NCI-H2107 treated with DMSO at 0.1 percent for 48 hours (cell line): ENCODE data around the gene MLEC.

Source experiments
- DNase-seq: peaks from one replicate; lab custom pipeline; 2025; ENCODE audit not compliant: unreplicated experiment; lab: John Stamatoyannopoulos, UW

The MLEC gene

DNA sequence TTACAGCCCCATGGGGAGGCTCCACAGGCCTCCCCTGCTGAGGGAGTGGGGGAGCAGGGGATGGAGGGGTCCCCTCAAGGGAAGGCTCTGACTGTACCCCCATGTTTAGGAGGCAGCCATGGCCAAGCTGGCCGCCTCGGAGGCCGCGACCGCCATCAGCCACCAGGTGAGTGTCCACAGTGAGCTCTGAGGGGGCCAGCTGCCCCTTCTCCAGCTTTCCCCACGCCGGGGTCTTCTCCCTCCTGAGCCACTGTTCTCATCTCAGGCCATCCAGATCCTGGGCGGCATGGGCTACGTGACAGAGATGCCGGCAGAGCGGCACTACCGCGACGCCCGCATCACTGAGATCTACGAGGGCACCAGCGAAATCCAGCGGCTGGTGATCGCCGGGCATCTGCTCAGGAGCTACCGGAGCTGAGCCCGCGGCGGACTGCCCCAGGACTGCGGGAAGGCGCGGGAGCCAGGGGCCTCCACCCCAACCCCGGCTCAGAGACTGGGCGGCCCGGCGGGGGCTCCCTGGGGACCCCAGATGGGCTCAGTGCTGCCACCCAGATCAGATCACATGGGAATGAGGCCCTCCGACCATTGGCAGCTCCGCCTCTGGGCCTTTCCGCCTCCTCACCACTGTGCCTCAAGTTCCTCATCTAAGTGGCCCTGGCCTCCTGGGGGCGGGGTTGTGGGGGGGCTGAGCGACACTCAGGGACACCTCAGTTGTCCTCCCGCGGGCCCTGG lies 52.2 kb downstream of the MLEC start:
- no peak for DNase-seq

DNA sequence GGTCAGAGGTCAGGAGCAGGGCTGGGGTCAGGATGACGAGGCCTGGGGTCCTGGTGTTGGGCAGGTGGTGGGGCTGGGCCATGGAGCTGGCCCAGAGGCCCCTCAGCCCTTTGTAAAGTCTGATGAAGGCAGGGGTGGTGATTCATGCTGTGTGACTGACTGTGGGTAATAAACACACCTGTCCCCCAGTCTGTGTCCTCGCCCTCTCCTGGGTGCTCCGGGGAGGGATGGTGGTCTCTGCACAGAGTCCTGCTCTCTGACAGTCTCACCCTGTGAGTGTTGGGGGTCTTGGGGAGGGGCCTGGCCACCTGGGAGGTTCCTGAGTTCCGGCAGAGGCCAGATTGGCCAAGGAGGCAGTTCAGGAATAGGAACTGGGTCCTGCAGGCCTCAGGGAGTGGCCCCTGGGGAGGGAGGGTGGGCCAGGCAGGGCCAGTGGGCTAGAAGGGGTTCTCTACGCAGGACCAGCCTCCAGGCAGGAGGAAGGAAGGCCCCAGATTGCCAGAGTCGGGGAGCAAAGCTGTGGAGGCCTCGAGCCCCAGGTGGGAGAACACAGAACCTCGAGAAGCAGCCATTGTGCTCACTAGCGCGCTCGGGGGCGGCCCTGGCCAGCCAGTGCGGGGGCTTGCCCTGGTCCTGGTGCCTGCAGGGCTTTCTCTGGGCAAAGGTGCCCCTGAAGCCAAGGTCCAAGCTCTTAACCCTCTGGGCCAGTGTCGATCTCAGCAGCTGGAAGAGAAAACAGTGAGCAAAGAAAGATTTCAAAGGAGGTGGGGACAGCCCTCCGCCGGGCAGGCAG lies 53.1 kb downstream of the MLEC start:
- DNase-seq: no peak

DNA sequence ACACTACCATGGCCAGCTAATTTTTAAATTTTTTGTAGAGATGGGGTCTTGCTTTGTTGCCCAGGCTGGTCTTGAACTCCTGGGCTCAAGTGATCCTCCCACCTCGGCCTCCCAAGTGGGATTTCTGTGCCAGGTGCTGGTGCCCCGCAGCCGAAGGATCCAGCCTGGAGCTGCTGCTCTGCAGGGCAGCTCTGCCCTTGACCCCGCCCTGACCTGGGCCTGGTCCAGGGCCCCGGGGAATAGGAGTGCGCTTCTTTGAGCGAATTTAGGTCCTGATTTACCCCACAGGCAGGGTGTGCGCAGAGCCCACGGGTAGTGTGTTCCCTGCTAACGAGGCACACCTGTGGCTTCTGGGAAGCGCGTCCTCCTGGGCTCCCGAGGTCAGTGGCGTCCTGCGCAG lies 53.9 kb downstream of the MLEC start:
- DNase-seq: no peak

DNA sequence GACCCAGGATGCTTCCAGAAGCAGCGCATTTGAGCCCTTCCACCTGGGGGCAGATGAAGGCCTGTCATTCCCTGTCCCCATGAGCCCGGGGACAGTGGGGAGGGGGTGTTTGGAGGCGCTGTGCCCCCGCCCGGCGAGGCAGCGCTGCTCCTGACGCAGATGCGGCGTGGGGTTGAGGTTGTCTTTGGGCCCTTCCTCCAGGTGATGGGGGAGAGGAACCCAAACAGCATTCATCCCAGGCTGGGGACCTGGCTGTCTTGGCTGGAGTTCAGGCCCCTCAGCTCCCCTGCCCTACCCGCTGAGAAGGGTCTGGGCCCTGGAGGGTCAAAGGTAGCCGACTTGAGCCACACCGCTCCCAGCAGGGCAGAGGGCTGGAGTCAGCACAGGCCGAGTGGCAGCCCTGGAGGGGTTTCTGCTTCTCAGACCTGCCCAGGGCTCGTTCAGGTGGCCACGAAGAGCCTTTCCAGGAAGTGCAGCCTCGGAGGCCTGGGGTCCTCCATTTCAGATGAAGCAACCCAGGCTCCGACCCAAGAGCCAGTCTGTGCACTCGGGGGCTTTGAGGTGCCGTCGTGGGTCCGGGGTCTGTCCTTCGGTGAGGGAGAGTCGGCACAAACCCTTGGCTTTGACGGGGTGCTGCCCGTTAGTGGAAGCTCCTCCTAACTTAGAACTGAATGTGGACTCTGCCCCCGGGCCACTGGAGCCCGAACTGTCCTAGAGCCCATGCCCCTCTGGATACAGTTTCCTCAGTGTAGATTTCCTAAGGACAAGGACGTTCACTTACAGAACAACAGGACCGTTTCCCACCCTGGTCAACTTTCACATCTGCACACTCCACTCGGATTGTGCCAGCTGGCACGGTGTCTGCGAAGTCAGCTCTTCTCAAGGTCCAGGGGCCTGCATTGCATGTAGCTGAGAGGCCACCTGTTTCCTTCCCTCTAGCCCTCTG lies 54.8 kb downstream of the MLEC start:
- no peak for DNase-seq

DNA sequence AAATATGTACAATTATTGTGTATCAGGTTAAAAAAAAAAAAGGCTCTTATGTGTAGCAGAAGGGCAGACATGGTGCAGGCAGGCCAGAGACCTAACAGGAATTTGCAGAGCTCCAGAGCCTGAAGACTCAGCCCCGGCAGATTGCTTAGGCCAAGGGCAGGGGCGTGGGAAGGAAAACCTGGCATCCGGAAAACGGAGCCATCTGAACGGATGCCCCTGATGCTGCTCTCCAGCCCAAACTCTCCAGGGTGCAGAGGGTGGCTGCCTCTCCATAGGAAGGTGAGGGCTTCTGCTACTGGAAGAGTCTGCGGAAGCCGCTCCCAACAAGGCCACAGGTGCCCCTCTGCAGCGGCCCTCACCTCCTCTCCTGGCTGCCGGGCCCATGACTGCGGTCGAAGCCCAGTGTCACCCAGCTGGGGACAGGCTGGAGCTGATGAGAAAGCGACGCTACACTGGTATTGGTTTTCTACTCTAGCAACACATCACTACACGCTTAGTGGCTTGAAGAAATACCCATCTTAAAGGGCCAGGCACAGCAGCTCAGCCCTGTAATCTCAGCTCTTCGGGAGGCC lies 58.1 kb downstream of the MLEC start:
- no peak for DNase-seq

DNA sequence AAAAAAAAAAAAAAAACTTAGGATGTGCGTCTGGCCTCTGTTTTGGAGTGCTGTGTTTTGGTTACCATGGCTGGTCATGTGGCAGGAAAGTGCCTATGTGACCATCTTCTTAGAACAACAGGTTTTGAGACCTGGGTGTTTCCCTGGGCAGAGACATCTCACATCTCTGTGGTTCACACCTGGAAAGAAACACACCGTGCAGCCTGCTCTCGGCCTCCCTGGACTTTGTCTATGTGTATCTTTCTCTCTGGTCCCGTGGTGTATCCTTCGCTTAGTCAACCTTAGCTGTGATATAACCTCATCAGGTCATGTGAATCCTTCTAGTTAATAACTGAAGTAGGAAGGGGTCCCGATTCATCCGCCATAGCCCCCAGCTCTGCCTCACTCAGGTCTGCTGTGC lies 61.3 kb downstream of the MLEC start:
- no peak for DNase-seq

DNA sequence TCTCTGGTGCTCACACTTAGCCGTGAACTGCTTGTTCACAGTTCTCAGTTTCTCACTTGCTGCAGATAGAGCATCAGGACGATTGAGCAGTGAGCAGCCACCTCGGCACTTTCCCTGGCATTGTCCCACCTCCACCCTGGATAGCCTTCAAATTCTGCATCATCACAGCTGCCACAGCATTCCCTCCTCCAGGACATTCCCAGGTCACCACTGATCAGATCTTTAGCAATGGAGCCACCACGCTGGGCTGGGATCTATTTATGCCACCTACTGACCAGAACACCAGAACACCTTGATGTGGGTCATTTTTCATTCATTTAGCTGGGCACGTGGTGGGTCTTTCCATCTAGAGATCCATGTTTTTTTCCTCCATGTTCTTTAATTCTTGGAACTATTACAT lies 62.3 kb downstream of the MLEC start:
- no peak for DNase-seq

DNA sequence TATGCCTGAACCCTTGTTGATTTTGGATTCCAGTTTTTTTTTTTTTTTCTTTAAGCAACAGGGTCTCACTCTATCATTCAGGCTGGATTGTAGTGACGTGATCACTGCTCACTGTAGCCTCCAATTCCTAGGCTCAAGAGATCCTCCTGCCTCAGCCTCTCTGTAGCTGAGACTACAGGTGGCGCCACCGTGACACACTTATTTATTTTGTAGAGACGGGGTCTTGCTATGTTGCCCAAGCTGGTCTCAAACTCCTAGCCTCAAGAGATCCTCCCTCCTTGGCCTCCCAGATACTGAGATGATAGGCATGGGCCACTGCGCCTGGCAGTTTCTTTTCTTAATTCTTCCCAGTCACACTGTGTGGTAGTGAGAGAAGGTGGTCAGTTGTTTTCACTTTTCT lies 63.9 kb downstream of the MLEC start:
- no peak for DNase-seq

DNA sequence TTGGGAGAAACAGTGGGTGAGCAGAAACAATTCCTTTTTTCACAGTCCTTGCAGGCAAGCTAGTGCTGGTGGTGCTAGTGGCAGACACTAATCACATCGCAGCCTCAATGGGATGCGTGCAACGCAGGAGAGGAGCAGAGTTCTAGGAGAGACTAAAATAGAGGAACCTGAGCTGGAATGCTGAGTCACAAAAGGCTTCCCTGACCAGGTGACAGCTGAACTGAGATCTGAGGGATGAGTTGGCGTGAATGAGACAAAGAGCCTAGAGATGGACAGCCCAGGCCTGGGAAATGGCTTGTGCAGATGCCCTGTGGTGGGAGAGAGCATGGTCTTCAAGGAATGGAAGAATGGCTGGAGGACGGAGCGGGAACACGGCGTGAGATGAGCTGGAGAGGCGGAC lies 64.4 kb downstream of the MLEC start:
- DNase-seq: no peak
